PC-3 (cell line): Measurements from ENCODE around the gene ADARB2.

Experiments used
- CTCF ChIP-seq: fragments of 300-600 bp; sonication (generic); conservative IDR thresholded peaks from 2 replicates; pipeline ENCODE4 v1.5.1; 2017; ENCODE audit warnings: antibody characterized with exemption, low read depth, mild to moderate bottlenecking, low read length
- EZH2 ChIP-seq: fragments of 300-600 bp; sonication (generic); IDR thresholded peaks from one replicate; pipeline ENCODE4 v1.6.1; 2017; ENCODE audit warnings: antibody characterized with exemption, mild to moderate bottlenecking, low read length; ENCODE audit not compliant: unreplicated experiment
- EZH2phosphoT487 ChIP-seq: fragments of 300-600 bp; sonication (generic); IDR thresholded peaks from 2 replicates; pipeline ENCODE4 v1.6.1; 2018; ENCODE audit warnings: mild to moderate bottlenecking, antibody characterized with exemption, low read length, borderline replicate concordance

DNA sequence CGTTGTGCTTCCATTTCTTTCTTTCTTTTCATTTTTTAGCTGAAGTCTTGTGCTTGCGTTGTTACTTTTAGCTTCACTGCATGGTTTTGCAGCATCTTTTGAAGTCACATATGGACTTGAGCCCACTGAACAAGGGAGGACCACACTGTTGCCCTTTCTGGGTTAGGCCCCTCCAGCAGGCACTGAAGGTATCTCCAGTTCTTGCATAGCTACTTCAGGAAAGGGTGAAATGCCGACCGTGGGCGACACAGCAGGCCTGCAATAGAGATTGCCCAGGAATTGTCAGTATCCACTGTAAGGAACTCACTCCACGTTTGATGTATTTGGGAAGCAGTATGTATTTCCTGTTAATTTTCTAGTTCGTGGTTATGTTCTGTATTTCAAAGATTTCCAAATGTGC, 596.1 kb downstream of the ADARB2 start:
- TF ChIP-seq EZH2 (no peak), CTCF (no peak), EZH2phosphoT487 (no peak)
